Measurements from ENCODE around the gene BMP3.
A peak's percentile ranks its signal among the peaks of the same experiment; 100 is the strongest.
"Not testable (repeated sequence)": the region's sequence is repeated elsewhere in the genome, so short reads cannot be mapped to it uniquely, and the experiment has no call there.

The BMP3 gene

DNA sequence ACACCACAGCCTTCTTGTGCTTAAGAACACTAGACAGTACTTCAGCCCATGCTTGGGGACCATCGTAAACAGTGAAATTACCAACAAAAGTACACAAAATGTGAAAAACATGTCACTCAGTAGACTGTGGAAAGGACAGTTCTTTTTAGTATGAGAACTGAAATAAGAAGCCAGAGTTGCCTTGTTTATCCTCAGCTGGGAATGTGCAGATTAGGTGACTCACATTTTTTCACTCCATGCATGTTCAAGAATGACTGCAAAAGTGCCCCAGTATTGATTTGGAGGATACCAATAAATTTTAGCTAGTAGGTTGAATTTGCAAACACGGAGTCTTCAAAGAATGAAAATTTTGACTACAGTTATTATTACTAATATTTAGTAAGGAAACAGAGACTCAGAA, 23.1 kb upstream of the BMP3 start:
- H3K4me3 ChIP-seq (ENCODE audit: low read depth, low read length), result no peak overlapping the region
- DNase-seq (ENCODE audit: low read depth), result no peak
- TF ChIP-seq, protein P1, sequence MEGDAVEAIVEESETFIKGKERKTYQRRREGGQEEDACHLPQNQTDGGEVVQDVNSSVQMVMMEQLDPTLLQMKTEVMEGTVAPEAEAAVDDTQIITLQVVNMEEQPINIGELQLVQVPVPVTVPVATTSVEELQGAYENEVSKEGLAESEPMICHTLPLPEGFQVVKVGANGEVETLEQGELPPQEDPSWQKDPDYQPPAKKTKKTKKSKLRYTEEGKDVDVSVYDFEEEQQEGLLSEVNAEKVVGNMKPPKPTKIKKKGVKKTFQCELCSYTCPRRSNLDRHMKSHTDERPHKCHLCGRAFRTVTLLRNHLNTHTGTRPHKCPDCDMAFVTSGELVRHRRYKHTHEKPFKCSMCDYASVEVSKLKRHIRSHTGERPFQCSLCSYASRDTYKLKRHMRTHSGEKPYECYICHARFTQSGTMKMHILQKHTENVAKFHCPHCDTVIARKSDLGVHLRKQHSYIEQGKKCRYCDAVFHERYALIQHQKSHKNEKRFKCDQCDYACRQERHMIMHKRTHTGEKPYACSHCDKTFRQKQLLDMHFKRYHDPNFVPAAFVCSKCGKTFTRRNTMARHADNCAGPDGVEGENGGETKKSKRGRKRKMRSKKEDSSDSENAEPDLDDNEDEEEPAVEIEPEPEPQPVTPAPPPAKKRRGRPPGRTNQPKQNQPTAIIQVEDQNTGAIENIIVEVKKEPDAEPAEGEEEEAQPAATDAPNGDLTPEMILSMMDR (IDR thresholded peaks at IDR 0.05; ENCODE audit: insufficient read depth, low read depth, low read length, missing control alignments), result no peak

DNA sequence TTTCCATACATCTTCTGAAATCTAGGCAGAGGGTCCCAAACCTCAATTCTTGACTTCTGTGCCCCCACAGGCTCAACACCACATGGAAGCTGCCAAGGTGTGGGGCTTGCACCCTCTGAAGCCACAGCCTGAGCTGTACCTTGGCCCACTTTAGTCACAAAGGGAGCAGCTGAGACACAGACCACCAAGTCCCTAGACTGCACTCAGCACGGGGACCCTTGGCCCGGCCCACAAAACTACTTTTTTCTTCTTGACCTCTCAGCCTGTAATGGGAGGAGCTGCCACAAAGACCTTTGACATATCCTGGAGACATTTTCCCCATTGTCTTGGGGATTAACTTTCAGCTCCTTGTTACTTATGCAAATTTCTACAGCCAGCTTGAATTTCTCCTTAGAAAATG, 13.9 kb upstream of the BMP3 start:
- DNase-seq (ENCODE audit: low read depth); H3K4me3 ChIP-seq (ENCODE audit: low read depth, low read length): not testable (repeated sequence)

DNA sequence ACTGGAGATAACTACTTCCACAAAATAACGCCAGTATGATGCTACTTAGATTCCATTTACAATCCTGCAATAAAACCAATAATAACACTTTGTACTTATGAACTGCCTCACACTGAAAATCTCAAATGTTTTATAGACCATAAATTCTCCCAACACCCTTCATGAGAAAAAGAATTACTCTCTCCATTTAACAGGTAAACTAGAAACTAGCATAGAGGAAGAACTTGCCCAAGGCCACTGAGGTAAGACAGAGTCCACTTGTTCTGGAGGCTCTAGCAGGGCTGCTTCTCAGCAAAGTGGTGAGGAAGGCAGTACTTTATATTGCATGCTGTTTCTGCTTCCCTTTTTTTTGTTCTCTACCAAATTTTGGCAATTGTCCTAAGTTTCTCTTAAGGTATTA, 11.5 kb upstream of the BMP3 start:
- TF ChIP-seq, protein P1 (IDR thresholded peaks at IDR 0.05; ENCODE audit: insufficient read depth, low read depth, low read length, missing control alignments), result no peak
- no peak overlapping the region for H3K4me3 ChIP-seq (ENCODE audit: low read depth, low read length)
- no peak for DNase-seq (ENCODE audit: low read depth)

DNA sequence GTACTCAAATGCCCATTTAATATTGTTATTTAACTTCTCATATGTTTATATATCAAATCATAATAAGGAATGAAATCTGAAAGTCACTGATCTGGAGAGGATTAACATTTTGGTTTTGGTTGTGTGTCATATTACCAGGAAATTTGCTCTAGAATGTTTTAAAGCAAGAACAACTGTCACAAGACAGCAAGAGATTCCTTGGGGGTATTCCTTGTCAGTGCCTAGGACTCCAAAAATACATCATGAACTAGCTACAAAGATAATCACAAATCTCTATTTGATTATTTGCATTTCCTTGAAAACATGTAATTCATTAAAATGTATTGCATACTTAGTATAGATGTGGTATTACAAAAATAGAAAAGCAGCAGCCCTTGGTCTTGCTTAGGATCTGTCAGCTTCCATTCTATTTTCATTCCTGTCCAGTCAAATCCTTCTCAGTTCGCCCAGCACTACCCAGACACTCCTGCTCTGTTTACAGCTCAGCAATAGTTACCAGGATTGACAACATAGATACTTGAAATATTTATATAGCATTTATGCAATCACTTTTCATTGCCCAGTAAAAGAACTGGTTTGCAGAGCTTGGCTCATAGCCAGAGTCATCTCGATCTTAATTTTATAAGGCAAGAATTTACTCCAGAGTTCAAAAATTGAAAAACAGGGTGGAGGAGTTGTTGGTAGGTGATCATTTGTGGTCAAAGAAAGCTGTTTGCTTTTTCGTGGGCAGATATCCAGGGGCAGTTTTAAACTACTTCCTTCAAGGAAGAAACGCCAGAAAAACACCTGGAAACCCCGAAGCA, 9.2 kb upstream of the BMP3 start:
- H3K4me3 ChIP-seq (ENCODE audit: low read depth, low read length), result no peak overlapping the region
- TF ChIP-seq, protein P1 (IDR thresholded peaks at IDR 0.05; ENCODE audit: insufficient read depth, low read depth, low read length, missing control alignments), result no peak
- no peak for DNase-seq (ENCODE audit: low read depth)

DNA sequence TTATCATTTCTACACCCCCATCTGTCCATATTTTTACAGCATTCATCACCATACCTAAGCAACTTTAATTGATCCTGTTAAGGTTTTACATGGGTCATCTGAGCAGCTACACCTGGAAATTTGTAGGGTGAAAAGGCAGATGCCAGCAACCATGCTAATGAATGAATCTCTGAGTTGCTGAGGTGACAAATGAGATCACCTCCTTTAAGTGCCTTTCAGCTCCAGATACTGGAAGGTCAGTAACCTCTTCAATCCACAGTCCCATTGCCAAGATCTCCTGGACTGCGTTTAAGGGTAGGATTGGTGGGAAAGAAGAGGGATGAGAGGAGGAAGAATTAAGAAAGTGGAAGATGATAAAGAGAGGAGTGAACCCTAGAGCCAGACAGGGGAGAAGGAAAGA, 8.5 kb upstream of the BMP3 start:
- no peak overlapping the region for H3K4me3 ChIP-seq (ENCODE audit: low read depth, low read length)
- no peak for DNase-seq (ENCODE audit: low read depth)
- TF ChIP-seq, protein P1 (IDR thresholded peaks at IDR 0.05; ENCODE audit: insufficient read depth, low read depth, low read length, missing control alignments), result no peak

DNA sequence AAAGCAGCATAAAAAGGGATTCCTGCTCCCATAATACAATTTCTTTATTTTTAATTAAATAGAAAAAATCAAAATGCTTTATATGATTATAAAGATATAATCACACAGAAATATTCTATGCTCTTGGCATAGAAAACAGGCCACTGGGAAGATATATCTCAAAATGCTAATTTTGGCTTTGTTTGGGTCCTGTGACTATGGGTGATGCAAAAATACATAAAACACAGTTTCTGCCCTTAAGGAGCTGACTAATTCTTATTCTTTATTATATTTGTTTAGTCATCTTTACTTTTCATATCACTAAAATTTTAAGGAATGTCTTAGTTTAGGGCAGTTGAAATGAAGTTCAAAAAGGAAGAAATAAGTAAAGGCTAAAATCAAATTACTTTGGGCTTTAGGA, 7.0 kb upstream of the BMP3 start:
- H3K4me3 ChIP-seq (ENCODE audit: low read depth, low read length), result no peak overlapping the region
- no peak for DNase-seq (ENCODE audit: low read depth)
- TF ChIP-seq, protein P1 (IDR thresholded peaks at IDR 0.05; ENCODE audit: insufficient read depth, low read depth, low read length, missing control alignments), result no peak

DNA sequence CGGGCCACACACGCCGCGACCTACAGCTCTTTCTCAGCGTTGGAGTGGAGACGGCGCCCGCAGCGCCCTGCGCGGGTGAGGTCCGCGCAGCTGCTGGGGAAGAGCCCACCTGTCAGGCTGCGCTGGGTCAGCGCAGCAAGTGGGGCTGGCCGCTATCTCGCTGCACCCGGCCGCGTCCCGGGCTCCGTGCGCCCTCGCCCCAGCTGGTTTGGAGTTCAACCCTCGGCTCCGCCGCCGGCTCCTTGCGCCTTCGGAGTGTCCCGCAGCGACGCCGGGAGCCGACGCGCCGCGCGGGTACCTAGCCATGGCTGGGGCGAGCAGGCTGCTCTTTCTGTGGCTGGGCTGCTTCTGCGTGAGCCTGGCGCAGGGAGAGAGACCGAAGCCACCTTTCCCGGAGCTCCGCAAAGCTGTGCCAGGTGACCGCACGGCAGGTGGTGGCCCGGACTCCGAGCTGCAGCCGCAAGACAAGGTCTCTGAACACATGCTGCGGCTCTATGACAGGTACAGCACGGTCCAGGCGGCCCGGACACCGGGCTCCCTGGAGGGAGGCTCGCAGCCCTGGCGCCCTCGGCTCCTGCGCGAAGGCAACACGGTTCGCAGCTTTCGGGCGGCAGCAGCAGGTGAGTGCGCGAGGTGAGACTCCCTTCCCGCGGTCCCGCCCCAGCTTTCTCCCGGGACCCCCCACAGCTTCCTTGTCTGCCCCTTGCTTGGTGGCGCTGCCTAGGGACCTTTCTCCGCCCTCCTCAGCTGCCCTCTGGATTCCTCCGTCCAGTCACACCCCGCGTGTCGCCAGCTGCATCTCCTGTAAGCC, 678 bp downstream of the BMP3 start:
- TF ChIP-seq, protein P1 (IDR thresholded peaks at IDR 0.05; ENCODE audit: insufficient read depth, low read depth, low read length, missing control alignments), result no peak
- H3K4me3 ChIP-seq (ENCODE audit: low read depth, low read length), result peak overlapping the region; percentile 57
- DNase-seq (ENCODE audit: low read depth), result peak; percentile 8

Data from GM12865 (cell line).